HEK293 (cell line): ENCODE measurements around the gene RAVER2.

Experiments
- BCL6B ChIP-seq: fragments of 450-650 bp; formaldehyde crosslinking; IDR thresholded peaks from 2 replicates; pipeline ENCODE4 v1.5.1; 2017; ENCODE audit warnings: missing biosample characterization, missing genetic modification characterization
- ELK4 ChIP-seq: IDR thresholded peaks from 2 replicates; pipeline ENCODE4 v1.6.1; 2011; ENCODE audit warnings: mild to moderate bottlenecking, low read depth, low read length, borderline replicate concordance
- GLIS2 ChIP-seq: fragments of 450-650 bp; formaldehyde crosslinking; IDR thresholded peaks from 2 replicates; pipeline ENCODE4 v1.5.1; 2016; ENCODE audit warnings: missing biosample characterization, missing genetic modification characterization
- KLF10 ChIP-seq: fragments of 450-650 bp; IDR thresholded peaks from 2 replicates; pipeline ENCODE4 v1.5.1; 2018; ENCODE audit warnings: missing biosample characterization, mild to moderate bottlenecking, missing genetic modification characterization
- SP2 ChIP-seq: fragments of 450-650 bp; formaldehyde crosslinking; IDR thresholded peaks from 2 replicates; pipeline ENCODE4 v1.5.1; 2016; ENCODE audit warnings: missing biosample characterization, missing genetic modification characterization
- TRIM28 ChIP-seq: IDR thresholded peaks from 2 replicates; pipeline ENCODE4 v1.6.1; 2011; ENCODE audit warnings: low read length, control low read depth, borderline replicate concordance
- ZBTB10 ChIP-seq: fragments of 450-650 bp; formaldehyde crosslinking; IDR thresholded peaks from 2 replicates; pipeline ENCODE4 v1.5.1; 2016; ENCODE audit warnings: missing biosample characterization, missing genetic modification characterization
- ZBTB26 ChIP-seq: fragments of 450-650 bp; formaldehyde crosslinking; optimal IDR thresholded peaks from 2 replicates; pipeline ENCODE3; 2016; ENCODE audit warnings: missing biosample characterization, mild to moderate bottlenecking, missing genetic modification characterization
- ZBTB44 ChIP-seq: fragments of 450-650 bp; IDR thresholded peaks from 2 replicates; pipeline ENCODE4 v1.5.1; 2018; ENCODE audit warnings: missing biosample characterization, mild to moderate bottlenecking, missing genetic modification characterization
- ZNF155 ChIP-seq: fragments of 450-650 bp; formaldehyde crosslinking; IDR thresholded peaks from 2 replicates; pipeline ENCODE4 v1.5.1; 2016; ENCODE audit warnings: missing biosample characterization, missing genetic modification characterization
- ZNF175 ChIP-seq: fragments of 450-650 bp; formaldehyde crosslinking; IDR thresholded peaks from 2 replicates; pipeline ENCODE4 v1.5.1; 2016; ENCODE audit warnings: missing biosample characterization, missing genetic modification characterization
- ZNF26 ChIP-seq: fragments of 450-650 bp; formaldehyde crosslinking; IDR thresholded peaks from 2 replicates; pipeline ENCODE4 v1.5.1; 2016; ENCODE audit warnings: missing biosample characterization, missing genetic modification characterization
- ZNF280C ChIP-seq: fragments of 450-650 bp; formaldehyde crosslinking; IDR thresholded peaks from 2 replicates; pipeline ENCODE4 v1.5.1; 2016; ENCODE audit warnings: missing biosample characterization, missing genetic modification characterization
- ZNF433 ChIP-seq: fragments of 450-650 bp; formaldehyde crosslinking; IDR thresholded peaks from 2 replicates; pipeline ENCODE4 v1.5.1; 2016; ENCODE audit warnings: missing biosample characterization, missing genetic modification characterization, low read depth
- ZNF48 ChIP-seq: fragments of 450-650 bp; formaldehyde crosslinking; IDR thresholded peaks from 2 replicates; pipeline ENCODE4 v1.5.1; 2016; ENCODE audit warnings: missing biosample characterization, missing genetic modification characterization
- ZNF521 ChIP-seq: fragments of 450-650 bp; formaldehyde crosslinking; IDR thresholded peaks from 2 replicates; pipeline ENCODE4 v1.5.1; 2017; ENCODE audit warnings: missing biosample characterization, mild to moderate bottlenecking, missing genetic modification characterization

The RAVER2 gene

GRCh38 chr1:64745986-64746940, 1.4 kb downstream of the RAVER2 start (continued):
- TF ChIP-seq ELK4 (no peak), SP2 (tag by site-specific recombination) (no peak), ZBTB26 (tag by site-specific recombination) (no peak), TRIM28 (no peak), ZNF48 (tag by site-specific recombination) (no peak), ZNF175 (tag by site-specific recombination) (no peak), ZNF521 (tag by site-specific recombination) (no peak), ZNF280C (tag by site-specific recombination) (no peak), ZNF433 (tag by site-specific recombination) (no peak), ZBTB10 (tag by site-specific recombination) (no peak), ZBTB44 (tag by site-specific recombination) (peak; percentile 63; the same call in 1 of the 2 replicates), KLF10 (tag by site-specific recombination) (no peak), BCL6B (tag by site-specific recombination) (no peak), ZNF155 (tag by site-specific recombination) (no peak), GLIS2 (tag by site-specific recombination) (peak; percentile 16; the same call in 1 of the 2 replicates), ZNF26 (tag by site-specific recombination) (no peak)
